ENCODE data around the gene RELN.

The RELN gene

GRCh38 chr7:104017001-104017400 lies 27.5 kb upstream of the RELN start:
- TF ChIP-seq REST (IDR thresholded peaks at IDR 0.05; ENCODE audit: insufficient read depth in 1 of 2, low read depth in 2 of 2, low read length in 2 of 2) (no peak), SIN3A (IDR thresholded peaks at IDR 0.05; ENCODE audit: borderline replicate concordance, insufficient read depth, low read length) (no peak), TAF1 (IDR thresholded peaks at IDR 0.05; ENCODE audit: borderline replicate concordance, insufficient read depth, low read length) (no peak), POLR2AphosphoS5 (IDR thresholded peaks at IDR 0.05; ENCODE audit: low read depth, low read length) (no peak), FOXP2 (optimal IDR thresholded peaks at IDR 0.05; ENCODE audit: borderline replicate concordance, extremely low read depth, extremely low read length, insufficient read depth) (no peak)

GRCh38 chr7:104012835-104013234 lies 23.4 kb upstream of the RELN start:
- TF ChIP-seq POLR2AphosphoS5 (IDR thresholded peaks at IDR 0.05; ENCODE audit: low read depth, low read length): no peak
- no peak for TF ChIP-seq REST (IDR thresholded peaks at IDR 0.05; ENCODE audit: insufficient read depth in 1 of 2, low read depth in 2 of 2, low read length in 2 of 2)
- no peak for TF ChIP-seq SIN3A (IDR thresholded peaks at IDR 0.05; ENCODE audit: borderline replicate concordance, insufficient read depth, low read length)
- TF ChIP-seq FOXP2 (optimal IDR thresholded peaks at IDR 0.05; ENCODE audit: borderline replicate concordance, extremely low read depth, extremely low read length, insufficient read depth): no peak
- TF ChIP-seq TAF1 (IDR thresholded peaks at IDR 0.05; ENCODE audit: borderline replicate concordance, insufficient read depth, low read length): no peak

GRCh38 chr7:104011829-104012228 lies 22.4 kb upstream of the RELN start:
- TF ChIP-seq TAF1 (IDR thresholded peaks at IDR 0.05; ENCODE audit: borderline replicate concordance, insufficient read depth, low read length): no peak
- TF ChIP-seq POLR2AphosphoS5 (IDR thresholded peaks at IDR 0.05; ENCODE audit: low read depth, low read length): no peak
- TF ChIP-seq FOXP2 (optimal IDR thresholded peaks at IDR 0.05; ENCODE audit: borderline replicate concordance, extremely low read depth, extremely low read length, insufficient read depth): no peak
- no peak for TF ChIP-seq REST (IDR thresholded peaks at IDR 0.05; ENCODE audit: insufficient read depth in 1 of 2, low read depth in 2 of 2, low read length in 2 of 2)
- TF ChIP-seq SIN3A (IDR thresholded peaks at IDR 0.05; ENCODE audit: borderline replicate concordance, insufficient read depth, low read length): no peak

- TF ChIP-seq REST (IDR thresholded peaks at IDR 0.05; ENCODE audit: insufficient read depth in 1 of 2, low read depth in 2 of 2, low read length in 2 of 2) (no peak), TAF1 (IDR thresholded peaks at IDR 0.05; ENCODE audit: borderline replicate concordance, insufficient read depth, low read length) (no peak), POLR2AphosphoS5 (IDR thresholded peaks at IDR 0.05; ENCODE audit: low read depth, low read length) (no peak), FOXP2 (optimal IDR thresholded peaks at IDR 0.05; ENCODE audit: borderline replicate concordance, extremely low read depth, extremely low read length, insufficient read depth) (no peak), SIN3A (IDR thresholded peaks at IDR 0.05; ENCODE audit: borderline replicate concordance, insufficient read depth, low read length) (no peak)
Observed at GRCh38 chr7:104010052-104010909, 20.8 kb upstream of the RELN start.

Data from PFSK-1 (cell line).